Thyroid gland (tissue), 4 donors: ENCODE measurements around the gene FBLN5. TPM values are rescaled to one million over a fixed set of nuclear protein-coding genes. Genes with fewer than 3 reads are reported as not detected.
"Not testable (repeated sequence)": the region's sequence is repeated elsewhere in the genome, so short reads cannot be mapped to it uniquely, and the experiment has no call there.

ENCODE experiments used
- DNase-seq, 2 donors: peaks; one replicate each; pipeline ENCODE4 v3.0.0-alpha.2; 2019
- H3K27ac ChIP-seq, 3 donors: fragments of 200-600 bp; sonication (generic); 1 replicate in 2 of 3; 2 replicates in 1 of 3; pipeline ENCODE4 v1.5.1; 2016 to 2019; ENCODE audit warnings: mild to moderate bottlenecking in 1 of 3, moderate library complexity in 1 of 3
- H3K27me3 ChIP-seq: fragments of 200-600 bp; sonication (generic); one replicate; pipeline ENCODE4 v1.5.1; 2019
- H3K36me3 ChIP-seq, 2 donors: fragments of 200-600 bp; sonication (generic); one replicate each; pipeline ENCODE4 v1.5.1; 2016 to 2019
- H3K4me1 ChIP-seq, 2 donors: fragments of 200-600 bp; sonication (generic); one replicate each; pipeline ENCODE4 v1.5.1; 2017 to 2019
- H3K4me3 ChIP-seq, 3 donors: fragments of 200-600 bp; sonication (generic); replicated peaks in 1 of 3; 1 replicate in 2 of 3; 2 replicates in 1 of 3; pipeline ENCODE4 v1.5.1; 2016; ENCODE audit warnings: mild to moderate bottlenecking in 1 of 3
- H3K9me3 ChIP-seq: fragments of 200-600 bp; sonication (generic); one replicate; pipeline ENCODE4 v1.5.1; 2017
- CTCF ChIP-seq, 6 experiments: fragments of 200-600 bp in 3 of 6; fragments of 450-650 bp in 3 of 6; sonication (generic) in 3 of 6; IDR thresholded peaks; one replicate each; pipeline ENCODE4 v1.5.1; 2016 to 2019; ENCODE audit warnings: antibody characterized with exemption in 6 of 6, mild to moderate bottlenecking in 2 of 6, inconsistent platforms in 1 of 6, moderate library complexity in 1 of 6
- POLR2A ChIP-seq, 2 donors: fragments of 450-650 bp; IDR thresholded peaks; one replicate each; pipeline ENCODE4 v1.6.1; 2017; ENCODE audit warnings: antibody characterized with exemption in 2 of 2, mild to moderate bottlenecking in 2 of 2, moderate library complexity in 1 of 2
- WGBS, 2 donors: methylation state at CpG; one replicate each; pipeline ENCODE4 v1.1.5; 2017; 5-methylcytosine and 5-hydroxymethylcytosine counted together
- intact Hi-C: fragments of 100-400 bp; cut with DNase I; formaldehyde crosslinking; loops from one replicate; pipeline ENCODE4 v1.15.1; 2023
- total RNA-seq, 4 donors: library from RNA; depleted of rRNA; stranded (reverse); fragments of >200 nt; gene quantifications; one replicate each; pipeline ENCODE4 v1.2.3, GENCODE V29; 2016

FBLN5 gene
- total RNA-seq, 4 donors from 2014 or later = 71.5 to 110 (median 86.4) TPM

DNA sequence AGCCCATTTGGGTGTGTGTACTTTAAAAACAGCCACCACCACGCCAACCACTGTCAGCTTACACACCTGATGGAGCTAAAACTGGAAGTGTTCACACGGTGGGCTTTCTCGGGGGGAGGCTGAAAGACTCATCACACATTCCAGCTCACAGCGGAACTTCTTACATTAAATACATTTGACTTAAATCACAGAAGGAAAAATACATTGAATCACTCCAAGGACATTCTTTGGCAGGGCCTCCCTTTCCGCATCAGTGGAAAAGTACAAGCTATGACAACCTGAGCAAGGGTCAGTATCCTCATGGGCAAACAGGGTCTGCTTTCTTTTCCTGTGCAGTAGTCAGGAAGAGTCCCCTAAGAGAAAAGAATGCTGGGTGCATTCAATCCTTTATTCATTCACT, 49.1 kb downstream of the FBLN5 start:
- intact Hi-C loops = no loop called here
- TF ChIP-seq POLR2A (IDR thresholded peaks at IDR 0.05) (no peak), CTCF (IDR thresholded peaks at IDR 0.05) (no peak)

DNA sequence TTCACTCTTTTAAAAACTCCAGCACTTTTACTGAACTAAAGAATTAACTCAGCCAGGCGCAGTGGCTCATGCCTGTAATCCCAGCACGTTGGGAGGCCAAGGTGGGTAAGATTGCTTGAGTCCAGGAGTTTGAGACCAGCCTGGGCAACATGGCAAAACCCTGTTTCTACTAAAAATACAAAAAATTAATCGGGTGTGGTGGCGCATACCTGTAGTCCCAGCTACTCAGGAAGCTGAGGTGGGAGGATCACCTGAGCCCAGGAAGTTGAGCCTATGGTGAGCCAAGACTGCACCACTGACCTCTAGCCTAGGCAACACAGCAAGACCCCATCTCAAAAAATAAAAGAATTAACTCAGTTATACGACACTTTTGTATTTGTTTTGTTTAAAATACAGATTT, 49.8 kb downstream of the FBLN5 start:
- 74 to 83% methylated on average over 5 of the region's 5 CpGs for WGBS, 2 donors
- H3K27me3 ChIP-seq, H3K9me3 ChIP-seq, H3K36me3 ChIP-seq, intact Hi-C loops, H3K4me3 ChIP-seq, DNase-seq: not testable (repeated sequence)
- Histone ChIP-seq H3K27ac (peak overlapping the region in 2 of 3 donors; percentile 41 to 52), H3K4me1 (peaks cover 7 to 12% of the 10 kb centered on the region in 2 donors)

More for the DNA sequence above, 49.1 kb downstream of the FBLN5 start:
- Histone ChIP-seq H3K4me3 (no peak overlapping the region), H3K4me1 (peaks cover 7 to 12% of the 10 kb centered on the region in 2 donors), H3K9me3 (no peaks in the 10 kb centered on the region), H3K36me3 (no peaks in the 10 kb centered on the region), H3K27me3 (no peaks in the 10 kb centered on the region), H3K27ac (peak overlapping the region in 2 of 3 donors; percentile 25 to 52)
- WGBS, 2 donors = 63 to 72% methylated on average over 5 of the region's 5 CpGs
- peak in 1 of 2 donors; percentile 36 for DNase-seq

GRCh38 chr14:91897106-91897701, 50.3 kb downstream of the FBLN5 start:
- Histone ChIP-seq H3K27me3 (no peaks in the 10 kb centered on the region), H3K36me3 (no peaks in the 10 kb centered on the region), H3K4me3 (no peak overlapping the region), H3K27ac (peak overlapping the region in 2 of 3 donors; percentile 41 to 52), H3K9me3 (no peaks in the 10 kb centered on the region), H3K4me1 (peaks cover 7 to 12% of the 10 kb centered on the region in 2 donors)
- TF ChIP-seq CTCF (IDR thresholded peaks at IDR 0.05) = no peak
- peak in 1 of 2 donors; percentile 16 for TF ChIP-seq POLR2A (IDR thresholded peaks at IDR 0.05)
- 47 to 52% methylated on average over 10 of the region's 10 CpGs for WGBS, 2 donors
- DNase-seq = peak; percentile 86 to 89
- intact Hi-C loops = no loop called here

GRCh38 chr14:91896419-91896818, 51.1 kb downstream of the FBLN5 start:
- no peak for DNase-seq
- Histone ChIP-seq H3K27me3 (no peaks in the 10 kb centered on the region), H3K27ac (peak overlapping the region in 1 of 3 donors; percentile 52), H3K4me1 (peaks cover 7 to 12% of the 10 kb centered on the region in 2 donors), H3K36me3 (no peaks in the 10 kb centered on the region), H3K4me3 (no peak overlapping the region), H3K9me3 (no peaks in the 10 kb centered on the region)
- 97 to 99% methylated on average over 4 of the region's 4 CpGs for WGBS, 2 donors
- TF ChIP-seq POLR2A (IDR thresholded peaks at IDR 0.05) (no peak), CTCF (IDR thresholded peaks at IDR 0.05) (no peak)
- intact Hi-C loops = no loop called here

DNA sequence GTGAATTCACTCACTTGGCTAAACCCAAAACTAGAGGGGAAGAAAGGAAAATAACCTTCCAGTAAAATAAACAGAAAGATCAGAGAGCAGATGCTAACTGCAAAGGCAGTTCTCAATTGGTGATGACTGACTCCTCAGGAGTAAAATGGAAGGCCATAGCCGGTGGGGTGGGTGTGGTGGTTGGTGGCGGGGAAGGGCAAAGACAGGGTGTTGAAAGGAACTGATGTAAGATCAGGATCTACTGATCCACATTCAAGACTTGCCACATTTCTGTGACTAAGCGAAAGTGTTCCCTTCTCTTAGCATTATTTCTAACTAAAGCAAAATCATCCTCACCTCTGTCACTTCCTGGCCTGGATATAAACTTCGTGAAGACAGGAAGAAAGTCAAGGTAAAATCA, 53.8 kb downstream of the FBLN5 start:
- TF ChIP-seq POLR2A (IDR thresholded peaks at IDR 0.05) (no peak), CTCF (IDR thresholded peaks at IDR 0.05) (no peak)
- WGBS, 2 donors = 78 to 83% methylated on average over 4 of the region's 4 CpGs
- Histone ChIP-seq H3K4me1 (peaks cover 19 to 26% of the 10 kb centered on the region in 2 donors), H3K27ac (peak overlapping the region in 1 of 3 donors; percentile 3), H3K9me3 (no peaks in the 10 kb centered on the region), H3K4me3 (no peak overlapping the region), H3K36me3 (no peaks in the 10 kb centered on the region), H3K27me3 (no peaks in the 10 kb centered on the region)
- DNase-seq = no peak
- intact Hi-C loops = no loop called here
